Brain microvascular endothelial cell (primary cell): ENCODE measurements around the gene DSP.

Experiments
- DNase-seq: peaks from one replicate; pipeline ENCODE4 v3.0.0-alpha.2; 2020
- H3K27ac ChIP-seq: fragments of 250-450 bp; sonication (Bioruptor Pico); 2 replicates; pipeline ENCODE4 v1.5.1; 2020; ENCODE audit warnings: mild to moderate bottlenecking, moderate library complexity
- H3K27me3 ChIP-seq: fragments of 250-450 bp; sonication (Bioruptor Pico); replicated peaks from 2 replicates; pipeline ENCODE4 v1.5.1; 2020; ENCODE audit warnings: mild to moderate bottlenecking
- H3K36me3 ChIP-seq: fragments of 250-450 bp; sonication (Bioruptor Pico); replicated peaks from 2 replicates; pipeline ENCODE4 v1.5.1; 2020; ENCODE audit warnings: mild to moderate bottlenecking
- H3K4me3 ChIP-seq: 2 replicates; pipeline ENCODE4 v1.5.1; 2011; ENCODE audit warnings: low read depth, mild to moderate bottlenecking, control low read depth, low read length, moderate library complexity
- CTCF ChIP-seq: IDR thresholded peaks from 2 replicates; pipeline ENCODE4 v1.5.1; 2011; ENCODE audit warnings: low read depth, mild to moderate bottlenecking, moderate library complexity, low read length, control low read depth, inconsistent platforms; ENCODE audit errors: missing control alignments
- in situ Hi-C: cut with HindIII; loops from 2 replicates; pipeline ENCODE4 v1.10.0; 2017; ENCODE audit warnings: low sequenced_read_pairs, low pct_ligation_motif_present

The DSP gene

GRCh38 chr6:7550433-7550801 is 8.9 kb downstream of the DSP start:
- DNase-seq, result no peak
- Histone ChIP-seq H3K36me3 (no peaks in the 10 kb centered on the region), H3K27ac (no peak overlapping the region), H3K27me3 (no peaks in the 10 kb centered on the region), H3K4me3 (no peak overlapping the region)
- no peak for TF ChIP-seq CTCF
- in situ Hi-C loops, result no loop called here

DNA sequence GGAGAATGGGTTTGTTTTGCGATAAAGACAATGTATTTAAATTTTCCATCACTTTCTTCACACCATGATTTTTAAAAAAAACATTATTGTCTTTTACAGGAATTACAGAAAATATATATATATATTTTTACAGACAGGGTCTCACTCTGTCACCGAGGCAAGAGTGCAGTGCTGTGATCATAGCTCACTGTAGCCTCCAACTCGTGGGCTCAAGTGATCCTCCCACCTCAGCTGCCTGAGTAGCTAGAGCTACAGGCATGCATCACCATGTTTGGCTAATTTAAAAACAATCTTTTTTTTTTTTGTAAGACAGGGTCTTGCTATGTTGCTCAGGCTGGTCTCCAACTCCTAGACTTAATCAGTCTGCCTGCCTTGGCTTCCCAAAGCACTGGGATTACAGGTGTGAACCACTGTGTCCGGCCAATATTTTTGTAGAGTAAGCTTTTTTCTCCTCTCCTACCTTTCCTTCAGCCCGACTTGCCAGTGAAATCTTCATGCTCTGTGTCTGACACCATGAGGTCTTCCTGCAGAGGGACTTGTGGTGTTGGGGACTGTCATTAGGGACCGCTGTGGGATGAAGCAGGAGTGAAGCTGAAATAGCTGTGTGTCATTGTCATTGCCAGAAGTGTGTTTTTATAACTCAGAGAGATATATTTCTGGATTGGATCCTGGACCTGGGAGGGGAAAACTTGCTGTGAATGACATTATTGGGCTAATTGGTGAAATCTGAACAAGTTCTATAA is 13.2 kb downstream of the DSP start:
- no peak overlapping the region for H3K27ac ChIP-seq
- H3K27me3 ChIP-seq, result no peaks in the 10 kb centered on the region
- H3K36me3 ChIP-seq, result peaks cover 12% of the 10 kb centered on the region
- no peak for DNase-seq
- in situ Hi-C loops, result no loop called here
- TF ChIP-seq CTCF, result no peak
- H3K4me3 ChIP-seq, result no peak overlapping the region

GRCh38 chr6:7555671-7556070 is 14.2 kb downstream of the DSP start:
- no peak for DNase-seq
- peaks cover 12% of the 10 kb centered on the region for H3K36me3 ChIP-seq
- no peak for TF ChIP-seq CTCF
- H3K4me3 ChIP-seq, result no peak overlapping the region
- no peaks in the 10 kb centered on the region for H3K27me3 ChIP-seq
- H3K27ac ChIP-seq, result no peak overlapping the region
- in situ Hi-C loops, result no loop called here

DNA sequence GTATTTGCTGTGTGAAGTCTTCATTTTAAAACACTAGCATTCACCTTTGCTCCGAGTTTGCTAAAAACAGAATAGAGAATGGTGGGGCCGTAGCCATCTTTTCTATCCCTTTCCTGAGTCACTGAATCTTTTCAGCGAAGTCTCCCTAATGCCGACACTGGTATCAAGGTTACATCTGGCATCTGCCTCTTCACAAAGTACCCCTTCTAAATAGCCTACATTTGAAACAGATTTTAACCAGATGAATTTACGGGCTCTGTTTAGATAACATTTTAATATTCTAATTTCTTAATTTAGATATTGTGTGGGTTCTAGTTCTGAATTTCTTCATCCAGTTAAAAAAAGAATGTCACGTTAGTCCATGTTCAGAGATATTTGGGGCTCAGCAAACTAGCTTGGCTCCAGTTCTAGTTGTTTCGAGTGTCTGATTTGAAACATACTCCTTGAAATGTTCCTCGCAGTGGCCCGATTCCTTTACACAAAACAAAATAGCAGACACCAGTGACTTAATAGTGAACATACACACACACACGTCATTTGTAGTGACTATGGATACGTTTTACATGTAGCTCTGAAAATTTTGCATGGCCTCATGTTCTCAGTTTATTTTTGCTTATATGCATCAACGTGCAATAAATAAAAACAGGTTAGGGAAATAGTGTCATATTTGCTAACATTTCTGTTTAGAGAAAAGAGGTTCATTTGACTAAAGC is 15.1 kb downstream of the DSP start:
- TF ChIP-seq CTCF, result no peak
- H3K4me3 ChIP-seq, result no peak overlapping the region
- no peaks in the 10 kb centered on the region for H3K27me3 ChIP-seq
- in situ Hi-C loops, result no loop called here
- H3K27ac ChIP-seq, result no peak overlapping the region
- peaks cover 12% of the 10 kb centered on the region for H3K36me3 ChIP-seq
- DNase-seq, result no peak

- no peak overlapping the region for H3K4me3 ChIP-seq
- no peak for TF ChIP-seq CTCF
- peaks cover 14% of the 10 kb centered on the region for H3K36me3 ChIP-seq
- no peak overlapping the region for H3K27ac ChIP-seq
- H3K27me3 ChIP-seq, result no peaks in the 10 kb centered on the region
- DNase-seq, result no peak
- in situ Hi-C loops, result no loop called here
These were observed 16.2 kb downstream of the DSP start for GRCh38 chr6:7557652-7558051.

- Histone ChIP-seq H3K27me3 (no peaks in the 10 kb centered on the region), H3K27ac (no peak overlapping the region), H3K4me3 (no peak overlapping the region), H3K36me3 (peaks cover 17% of the 10 kb centered on the region)
- TF ChIP-seq CTCF, result no peak
- in situ Hi-C loops, result no loop called here
- no peak for DNase-seq
These were observed 17.3 kb downstream of the DSP start for GRCh38 chr6:7558781-7559180.
